Activated T-cell treated with anti-CD3 and anti-CD28 coated beads, Interleukin-2, amount 50 U/mL, for 72 hours (primary cell): ENCODE results near the gene CEP95. TPM values are rescaled to one million over a fixed set of nuclear protein-coding genes. Genes with fewer than 3 reads are reported as not detected.
"Not testable (repeated sequence)": the region's sequence is repeated elsewhere in the genome, so short reads cannot be mapped to it uniquely, and the experiment has no call there.

Experiments
- ATAC-seq, 2 donors: fragments of 150-1000 bp; cut with Tn5 transposase; replicated peaks in 1 of 2; 2 replicates each; pipeline ENCODE4 v1.10.0; 2021; ENCODE audit warnings: moderate library complexity in 2 of 2, mild to moderate bottlenecking in 1 of 2
- DNase-seq, 2 donors: peaks; one replicate each; pipeline ENCODE4 v3.0.0; 2021 to 2022; ENCODE audit warnings: mixed read lengths in 1 of 2
- H3K27ac Mint-ChIP-seq: one replicate; pipeline ENCODE4 v1.8.0; 2022; ENCODE audit warnings: mild to moderate bottlenecking, moderate library complexity, mixed read lengths
- H3K27me3 Mint-ChIP-seq: one replicate; pipeline ENCODE4 v1.8.0; 2022; ENCODE audit warnings: low read depth, mixed read lengths
- H3K36me3 Mint-ChIP-seq, 2 donors: one replicate each; pipeline ENCODE4 v1.8.0; 2022; ENCODE audit warnings: mixed read lengths in 2 of 2, mild to moderate bottlenecking in 1 of 2; ENCODE audit not compliant: insufficient read depth in 2 of 2
- H3K4me1 Mint-ChIP-seq: one replicate; pipeline ENCODE4 v1.8.0; 2022; ENCODE audit warnings: low read depth, mixed read lengths
- H3K4me3 Mint-ChIP-seq, 2 donors: one replicate each; pipeline ENCODE4 v1.8.0; 2022; ENCODE audit warnings: mild to moderate bottlenecking in 2 of 2, mixed read lengths in 2 of 2, moderate library complexity in 2 of 2
- H3K9me3 Mint-ChIP-seq, 2 donors: one replicate each; pipeline ENCODE4 v1.8.0; 2022; ENCODE audit warnings: mixed read lengths in 2 of 2
- total RNA-seq, 2 donors: library from RNA; stranded (reverse); gene quantifications; one replicate each; pipeline ENCODE4 v1.2.3, GENCODE V29; 2022

Gene CEP95
- total RNA-seq, 2 donors from 2014 or later: 70.9 to 80.3 TPM

- ATAC-seq (peak; percentile 96 to 97), DNase-seq (peak; percentile 7 to 11)
- peak overlapping the region; percentile 49 to 79 for H3K4me3 Mint-ChIP-seq
- H3K27ac Mint-ChIP-seq: peak overlapping the region; percentile 89
- H3K27me3 Mint-ChIP-seq: no peaks in the 10 kb centered on the region
- H3K9me3 Mint-ChIP-seq: no peaks in the 10 kb centered on the region
- peaks cover 20% of the 10 kb centered on the region for H3K4me1 Mint-ChIP-seq
- peaks cover 4 to 10% of the 10 kb centered on the region in 2 donors for H3K36me3 Mint-ChIP-seq
These were observed 65.9 kb downstream of the CEP95 start for GRCh38 chr17:64572682-64573154.

- ATAC-seq (peak; percentile 77 to 79), DNase-seq (peak; percentile 27 to 30)
- H3K36me3 Mint-ChIP-seq: peaks cover 4 to 12% of the 10 kb centered on the region in 2 donors
- H3K27me3 Mint-ChIP-seq: no peaks in the 10 kb centered on the region
- H3K4me3 Mint-ChIP-seq: peak overlapping the region; percentile 43 to 79
- no peaks in the 10 kb centered on the region for H3K9me3 Mint-ChIP-seq
- H3K4me1 Mint-ChIP-seq: peaks cover 20% of the 10 kb centered on the region
- peak overlapping the region; percentile 91 for H3K27ac Mint-ChIP-seq
These were observed 66.4 kb downstream of the CEP95 start for GRCh38 chr17:64573214-64573613.

- H3K9me3 Mint-ChIP-seq: no peaks in the 10 kb centered on the region
- ATAC-seq: no peak
These were observed 67.9 kb downstream of the CEP95 start for GRCh38 chr17:64574646-64575045.

GRCh38 chr17:64575431-64575830, 68.7 kb downstream of the CEP95 start:
- no peak for ATAC-seq
- Mint-ChIP-seq H3K36me3 (peaks cover 5 to 8% of the 10 kb centered on the region in 2 donors), H3K4me3 (no peak overlapping the region), H3K27me3 (no peaks in the 10 kb centered on the region), H3K4me1 (peaks cover 29% of the 10 kb centered on the region), H3K9me3 (no peaks in the 10 kb centered on the region), H3K27ac (peak overlapping the region; percentile 50)
- DNase-seq: no peak

More at GRCh38 chr17:64574646-64575045, 67.9 kb downstream of the CEP95 start:
- peaks cover 4 to 6% of the 10 kb centered on the region in 2 donors for H3K36me3 Mint-ChIP-seq
- H3K27me3 Mint-ChIP-seq: no peaks in the 10 kb centered on the region
- peaks cover 21% of the 10 kb centered on the region for H3K4me1 Mint-ChIP-seq
- no peak overlapping the region for H3K27ac Mint-ChIP-seq
- no peak for DNase-seq
- H3K4me3 Mint-ChIP-seq: no peak overlapping the region

- peaks cover 45% of the 10 kb centered on the region for H3K4me1 Mint-ChIP-seq
- H3K4me3 Mint-ChIP-seq, H3K36me3 Mint-ChIP-seq, ATAC-seq, H3K27me3 Mint-ChIP-seq, H3K9me3 Mint-ChIP-seq, H3K27ac Mint-ChIP-seq, DNase-seq: not testable (repeated sequence)
These were observed 70.2 kb downstream of the CEP95 start for GRCh38 chr17:64577025-64577424.

DNA sequence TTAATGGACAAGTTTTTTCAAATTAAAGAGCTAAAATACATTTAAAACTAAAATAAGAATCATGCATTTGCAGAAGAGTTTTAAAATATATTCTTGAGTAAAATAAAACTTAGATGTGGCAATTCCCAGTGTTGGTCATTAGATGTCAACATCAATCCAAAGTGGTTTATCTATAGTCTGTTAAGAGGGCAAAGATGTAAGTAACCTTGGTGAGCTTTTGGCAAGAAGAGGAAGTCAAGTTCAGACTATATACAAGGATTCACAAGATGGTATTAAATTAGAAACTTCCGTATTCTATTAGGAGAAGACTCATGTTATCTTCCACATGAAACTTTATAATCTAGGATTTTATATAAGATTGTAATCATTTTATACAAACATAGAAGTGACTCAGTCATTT, 73.1 kb downstream of the CEP95 start:
- no peak overlapping the region for H3K4me3 Mint-ChIP-seq
- ATAC-seq: no peak
- peaks cover 25% of the 10 kb centered on the region for H3K4me1 Mint-ChIP-seq
- H3K27ac Mint-ChIP-seq: no peak overlapping the region
- H3K9me3 Mint-ChIP-seq: no peaks in the 10 kb centered on the region
- DNase-seq: no peak
- peaks cover 5 to 8% of the 10 kb centered on the region in 2 donors for H3K36me3 Mint-ChIP-seq
- no peaks in the 10 kb centered on the region for H3K27me3 Mint-ChIP-seq

GRCh38 chr17:64580384-64581315, 73.9 kb downstream of the CEP95 start:
- Mint-ChIP-seq H3K4me1 (peaks cover 25% of the 10 kb centered on the region), H3K36me3 (peaks cover 5 to 8% of the 10 kb centered on the region in 2 donors), H3K27ac (peak overlapping the region; percentile 95), H3K4me3 (peak overlapping the region; percentile 53 to 76), H3K9me3 (no peaks in the 10 kb centered on the region), H3K27me3 (no peaks in the 10 kb centered on the region)
- peak; percentile 92 to 93 for ATAC-seq
- DNase-seq: peak; percentile 18 to 23

- no peak overlapping the region for H3K4me3 Mint-ChIP-seq
- H3K36me3 Mint-ChIP-seq: peaks cover 1 to 4% of the 10 kb centered on the region in 2 donors
- no peaks in the 10 kb centered on the region for H3K27me3 Mint-ChIP-seq
- no peak for DNase-seq
- no peak for ATAC-seq
- peaks cover 25% of the 10 kb centered on the region for H3K4me1 Mint-ChIP-seq
- H3K9me3 Mint-ChIP-seq: no peaks in the 10 kb centered on the region
- no peak overlapping the region for H3K27ac Mint-ChIP-seq
These were observed 76.3 kb downstream of the CEP95 start for GRCh38 chr17:64583038-64583437.

DNA sequence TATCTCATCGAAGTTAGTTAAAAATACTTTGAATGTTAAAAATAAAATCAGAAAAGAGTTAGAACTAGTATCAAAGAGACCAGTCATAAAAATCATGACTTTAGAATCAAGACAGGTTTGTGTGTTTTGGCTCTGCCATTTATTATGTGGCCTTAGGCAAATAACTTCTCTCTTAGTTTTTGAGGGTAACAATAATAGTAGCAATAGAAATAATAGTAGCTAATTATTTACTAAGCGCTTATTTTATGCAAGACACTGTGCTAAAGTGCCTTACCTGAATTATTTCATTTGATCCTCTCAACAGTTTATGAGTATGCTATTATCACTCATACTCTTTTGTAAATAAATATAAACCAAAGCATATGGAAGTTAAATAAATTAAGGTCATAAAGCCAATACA, 78.4 kb downstream of the CEP95 start:
- Mint-ChIP-seq H3K9me3 (no peaks in the 10 kb centered on the region), H3K27me3 (no peaks in the 10 kb centered on the region), H3K4me3 (no peak overlapping the region), H3K36me3 (no peaks in the 10 kb centered on the region), H3K27ac (no peak overlapping the region), H3K4me1 (peaks cover 19% of the 10 kb centered on the region)
- DNase-seq (no peak), ATAC-seq (no peak)

Other genes starting within 250 kb of the CEP95 start
- gene TEX2, start 243.7 kb upstream of the CEP95 start, total RNA-seq: 10 to 100 TPM; 10.5 to 15.7 TPM
- 10 to 100 TPM; 16.1 to 21.5 TPM for gene PECAM1, start 116.1 kb upstream of the CEP95 start, total RNA-seq
- gene MILR1, start 57.9 kb upstream of the CEP95 start, total RNA-seq: under 1 TPM in 1 of 2 donors, not detected in 1; 0.58 TPM
- 10 to 100 TPM; 40.7 to 47.2 TPM for gene POLG2, start 9.9 kb upstream of the CEP95 start, total RNA-seq
- gene DDX5, start 688 bp upstream of the CEP95 start, total RNA-seq: 1,000 to 10,000 TPM; 1,029 to 1,188 TPM
- gene SMURF2, start 155.3 kb downstream of the CEP95 start, total RNA-seq: 10 to 100 TPM; 18.3 to 19.4 TPM